Upper lobe of left lung (tissue), 4 donors: ENCODE data around the gene RFC1.

Experiments used
- EP300 ChIP-seq, 4 donors: sonication (generic); formaldehyde crosslinking; IDR thresholded peaks; one replicate each; pipeline ENCODE4 v1.5.1; 2017; ENCODE audit warnings: antibody characterized with exemption in 4 of 4, control low read depth in 2 of 4
- TF ChIP-seq, protein P1 (sequence below), 6 experiments: fragments of 450-650 bp in 4 of 6; fragments of 200-600 bp in 2 of 6; sonication (generic) in 2 of 6; IDR thresholded peaks; one replicate each; pipeline ENCODE4 v1.5.1; 2016 to 2019; ENCODE audit warnings: antibody characterized with exemption in 6 of 6

DNA sequence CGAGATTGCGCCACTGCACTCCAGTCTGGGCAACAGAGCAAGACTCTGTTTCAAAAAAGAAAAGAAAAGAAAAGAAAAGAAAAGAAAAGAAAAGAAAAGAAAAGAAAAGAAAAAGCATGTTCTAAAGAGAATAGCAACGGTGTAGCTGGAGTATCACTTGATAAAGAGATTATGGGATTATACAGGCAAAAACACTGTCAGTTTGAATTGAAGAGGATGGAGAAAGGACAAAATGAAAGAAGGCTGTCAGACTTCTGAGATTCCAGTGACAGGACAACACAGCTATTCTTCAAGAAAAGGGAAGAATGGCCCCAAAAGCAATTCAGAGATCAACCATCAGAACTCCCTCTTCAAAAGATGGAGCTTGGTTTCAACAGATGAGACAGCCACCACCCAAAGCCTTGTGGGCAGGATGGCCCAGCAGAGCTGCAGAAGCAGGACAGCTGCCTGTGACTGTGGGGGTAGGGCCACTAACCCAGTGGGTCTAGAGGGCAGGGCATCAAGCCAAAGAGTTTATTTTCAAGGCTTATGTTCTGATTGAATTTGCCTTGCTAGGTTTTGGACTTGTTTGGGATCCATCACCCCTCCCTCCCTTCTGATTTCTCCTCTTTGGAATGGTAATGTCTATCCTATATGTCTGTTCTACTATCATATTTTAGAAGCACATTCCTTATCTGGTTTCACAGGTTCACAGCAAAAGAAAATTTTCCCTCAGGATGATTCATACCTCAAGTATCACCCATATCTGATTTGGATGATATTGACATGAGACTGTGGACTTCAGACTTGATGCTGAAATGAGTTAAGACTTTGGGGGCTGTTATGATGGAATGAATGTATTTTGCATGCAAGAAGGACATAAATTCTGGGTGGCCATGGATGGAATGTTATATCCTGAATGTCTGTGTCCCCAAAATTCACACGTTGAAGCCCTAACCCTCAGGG lies 17.5 kb downstream of the RFC1 start:
- TF ChIP-seq EP300 (IDR thresholded peaks at IDR 0.05) = no peak
- TF ChIP-seq, protein P1, sequence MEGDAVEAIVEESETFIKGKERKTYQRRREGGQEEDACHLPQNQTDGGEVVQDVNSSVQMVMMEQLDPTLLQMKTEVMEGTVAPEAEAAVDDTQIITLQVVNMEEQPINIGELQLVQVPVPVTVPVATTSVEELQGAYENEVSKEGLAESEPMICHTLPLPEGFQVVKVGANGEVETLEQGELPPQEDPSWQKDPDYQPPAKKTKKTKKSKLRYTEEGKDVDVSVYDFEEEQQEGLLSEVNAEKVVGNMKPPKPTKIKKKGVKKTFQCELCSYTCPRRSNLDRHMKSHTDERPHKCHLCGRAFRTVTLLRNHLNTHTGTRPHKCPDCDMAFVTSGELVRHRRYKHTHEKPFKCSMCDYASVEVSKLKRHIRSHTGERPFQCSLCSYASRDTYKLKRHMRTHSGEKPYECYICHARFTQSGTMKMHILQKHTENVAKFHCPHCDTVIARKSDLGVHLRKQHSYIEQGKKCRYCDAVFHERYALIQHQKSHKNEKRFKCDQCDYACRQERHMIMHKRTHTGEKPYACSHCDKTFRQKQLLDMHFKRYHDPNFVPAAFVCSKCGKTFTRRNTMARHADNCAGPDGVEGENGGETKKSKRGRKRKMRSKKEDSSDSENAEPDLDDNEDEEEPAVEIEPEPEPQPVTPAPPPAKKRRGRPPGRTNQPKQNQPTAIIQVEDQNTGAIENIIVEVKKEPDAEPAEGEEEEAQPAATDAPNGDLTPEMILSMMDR (IDR thresholded peaks at IDR 0.05) = no peak
